Pons (tissue), 1 donor: ENCODE results near the gene DGKG.

ENCODE experiments used
- DNase-seq: peaks from one replicate; pipeline ENCODE4 v3.0.0-alpha.2; 2016; ENCODE audit warnings: low spot score

Gene DGKG

GRCh38 chr3:186273586-186273985 is 88.4 kb downstream of the DGKG start:
- DNase-seq: no peak

DNA sequence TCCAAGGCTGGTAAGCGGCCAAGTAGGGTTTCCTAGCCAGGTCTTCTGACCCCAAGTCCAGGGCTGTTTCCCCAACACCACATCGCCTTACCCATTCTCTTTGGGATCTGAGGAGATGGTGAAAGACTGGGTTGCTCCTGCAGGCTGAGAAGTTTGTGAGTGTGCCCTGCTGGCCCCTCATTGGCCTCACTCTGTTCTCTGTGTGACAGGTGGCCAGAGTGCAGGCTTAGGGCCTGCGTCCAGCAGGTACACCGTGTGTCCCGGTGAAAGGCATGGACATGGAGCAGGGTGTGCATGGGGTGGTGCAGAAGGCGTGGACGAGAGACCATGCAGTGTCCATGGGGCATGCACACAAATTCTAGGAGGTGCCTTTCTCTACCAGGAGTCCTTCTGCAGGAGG is 91.3 kb downstream of the DGKG start:
- no peak for DNase-seq

DNA sequence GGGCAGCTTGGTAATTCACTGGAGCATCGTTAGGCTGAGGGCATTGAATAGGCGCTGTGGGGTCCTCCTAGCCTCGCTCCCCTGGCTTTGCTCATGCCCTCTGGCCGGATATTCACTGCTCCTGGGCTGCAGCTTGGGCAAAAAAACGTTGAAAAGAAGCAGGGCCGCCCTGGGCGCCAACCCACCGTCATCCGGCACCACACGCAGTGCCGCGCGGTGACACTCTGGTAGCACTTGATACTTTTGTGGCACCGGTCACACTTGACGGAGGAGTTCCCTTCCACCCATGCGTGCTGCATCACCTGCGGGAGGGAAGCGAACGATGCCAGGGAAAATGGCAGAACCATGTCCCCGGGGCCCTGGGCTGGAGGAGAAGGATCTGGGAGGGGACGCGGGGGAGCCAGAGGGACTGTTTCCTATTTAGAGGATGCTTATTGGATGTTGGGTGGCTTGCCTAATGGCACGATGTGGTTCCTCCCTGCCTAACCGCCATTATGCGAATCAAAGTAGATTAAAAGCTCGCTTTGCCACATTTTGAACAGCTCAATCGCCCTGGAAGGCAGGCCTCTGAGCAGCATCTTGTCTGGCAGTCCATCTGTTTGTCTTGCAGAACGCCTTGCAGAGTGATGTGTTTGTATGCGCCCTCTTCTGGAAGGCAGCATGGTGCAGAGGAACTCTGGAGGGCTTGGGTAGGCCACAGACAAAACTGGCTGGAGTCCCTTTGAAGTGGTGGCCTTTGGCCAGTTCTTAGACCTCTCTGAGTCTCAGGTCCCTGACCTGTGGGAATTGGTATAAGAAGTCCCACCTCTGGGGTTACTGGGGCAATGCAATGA is 93.2 kb downstream of the DGKG start:
- no peak for DNase-seq

GRCh38 chr3:186267758-186268157 is 94.3 kb downstream of the DGKG start:
- DNase-seq: no peak

GRCh38 chr3:186264608-186265400 is 97.2 kb downstream of the DGKG start:
- DNase-seq: no peak

DNA sequence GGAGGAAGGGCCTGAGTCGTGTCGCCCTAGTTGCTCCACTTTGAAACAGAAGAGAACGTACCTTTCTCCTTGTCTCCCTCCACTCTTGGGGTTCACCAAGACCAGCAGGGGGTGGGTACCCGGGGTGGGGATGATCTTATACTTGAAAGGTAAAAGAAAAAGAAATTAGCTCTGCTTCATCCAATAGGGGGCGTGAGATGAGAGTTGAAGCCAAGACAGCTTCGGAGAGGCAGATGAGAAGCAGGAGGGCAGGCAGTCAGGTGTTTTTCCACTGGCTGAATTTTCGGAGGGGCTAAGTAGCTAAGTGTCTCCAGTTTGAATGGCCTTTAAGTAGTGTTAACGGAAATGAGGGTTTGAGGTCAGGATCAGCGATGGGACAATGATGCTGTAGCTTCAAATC is 100.4 kb downstream of the DGKG start:
- no peak for DNase-seq

- DNase-seq: no peak
These were observed 101.3 kb downstream of the DGKG start for GRCh38 chr3:186260726-186261125.

DNA sequence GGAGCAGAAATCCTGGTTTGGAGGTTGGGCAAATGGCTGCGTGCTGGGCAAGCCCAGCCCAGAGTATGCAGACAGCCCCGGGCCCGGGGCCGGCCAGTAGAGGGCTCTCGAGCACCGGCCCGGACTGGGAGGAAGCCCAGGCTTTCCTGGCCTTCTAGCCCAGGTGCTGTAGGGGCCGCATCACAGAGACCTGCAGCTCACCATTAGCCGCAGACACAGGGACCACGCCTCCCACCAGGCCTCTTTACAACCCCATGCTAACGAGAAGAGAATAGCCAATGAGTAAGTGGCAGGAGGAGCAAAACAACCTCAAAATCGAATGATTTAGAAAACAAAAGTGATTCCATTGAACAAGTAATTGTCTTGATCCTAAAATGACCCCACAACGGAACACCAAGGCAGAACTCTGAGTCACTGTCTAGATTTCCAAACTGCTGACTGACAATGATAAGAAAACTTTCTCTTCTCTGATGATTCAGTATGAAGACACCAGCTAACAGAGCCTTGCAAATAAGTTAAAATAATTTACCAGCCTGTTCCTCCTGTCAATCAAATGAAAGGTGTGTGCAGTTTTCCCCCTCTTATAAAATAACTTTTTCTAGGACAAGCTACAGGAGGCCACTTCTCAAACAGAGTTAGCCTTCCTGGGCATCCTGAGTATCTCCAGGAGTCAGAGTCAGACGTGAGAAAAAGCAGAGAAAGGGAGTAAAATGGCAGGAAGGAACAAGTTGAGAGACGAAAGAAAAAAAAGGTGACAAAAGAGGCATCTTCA is 102.2 kb downstream of the DGKG start:
- peak; percentile 54 for DNase-seq

DNA sequence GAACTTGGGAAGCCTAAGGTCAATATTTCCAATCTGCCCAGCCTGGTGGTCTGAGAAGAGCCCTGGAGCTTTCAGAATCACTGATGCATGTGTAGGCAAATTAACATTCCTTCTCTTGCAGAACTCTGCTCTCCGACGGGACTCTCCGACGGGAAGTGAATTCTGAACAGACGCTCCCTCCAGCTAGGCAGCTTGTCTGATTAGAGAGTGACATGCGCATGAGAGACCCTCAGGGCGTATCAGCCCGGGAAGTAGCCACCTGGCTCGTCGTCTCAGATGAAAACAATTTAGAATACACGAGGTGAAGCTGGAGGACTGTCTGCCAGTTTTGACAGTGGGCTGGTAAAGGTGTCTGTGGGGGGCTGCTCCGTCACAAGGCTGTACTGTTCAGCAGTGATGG is 103.1 kb downstream of the DGKG start:
- DNase-seq: no peak

DNA sequence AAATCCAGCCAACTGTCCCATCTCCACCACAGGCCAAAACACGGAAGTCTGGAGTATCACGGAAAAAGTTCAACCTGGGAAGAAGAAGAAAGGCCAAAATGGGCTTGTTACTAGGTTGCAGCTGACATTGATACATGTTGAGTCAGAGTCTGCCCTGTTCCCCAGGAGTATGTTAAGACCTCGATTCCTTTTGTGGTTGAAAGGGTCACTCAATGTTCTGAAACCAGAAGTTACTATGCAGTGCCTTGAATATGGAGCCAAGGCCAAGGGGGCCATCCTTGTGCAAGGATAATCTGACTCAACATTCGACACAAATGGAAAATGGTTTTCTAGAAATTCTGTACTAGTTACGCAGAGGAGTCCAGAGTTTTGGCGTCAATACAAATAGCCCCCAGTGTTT is 104.2 kb downstream of the DGKG start:
- no peak for DNase-seq

- no peak for DNase-seq
These were observed 106.2 kb downstream of the DGKG start for GRCh38 chr3:186255703-186256331.

DNA sequence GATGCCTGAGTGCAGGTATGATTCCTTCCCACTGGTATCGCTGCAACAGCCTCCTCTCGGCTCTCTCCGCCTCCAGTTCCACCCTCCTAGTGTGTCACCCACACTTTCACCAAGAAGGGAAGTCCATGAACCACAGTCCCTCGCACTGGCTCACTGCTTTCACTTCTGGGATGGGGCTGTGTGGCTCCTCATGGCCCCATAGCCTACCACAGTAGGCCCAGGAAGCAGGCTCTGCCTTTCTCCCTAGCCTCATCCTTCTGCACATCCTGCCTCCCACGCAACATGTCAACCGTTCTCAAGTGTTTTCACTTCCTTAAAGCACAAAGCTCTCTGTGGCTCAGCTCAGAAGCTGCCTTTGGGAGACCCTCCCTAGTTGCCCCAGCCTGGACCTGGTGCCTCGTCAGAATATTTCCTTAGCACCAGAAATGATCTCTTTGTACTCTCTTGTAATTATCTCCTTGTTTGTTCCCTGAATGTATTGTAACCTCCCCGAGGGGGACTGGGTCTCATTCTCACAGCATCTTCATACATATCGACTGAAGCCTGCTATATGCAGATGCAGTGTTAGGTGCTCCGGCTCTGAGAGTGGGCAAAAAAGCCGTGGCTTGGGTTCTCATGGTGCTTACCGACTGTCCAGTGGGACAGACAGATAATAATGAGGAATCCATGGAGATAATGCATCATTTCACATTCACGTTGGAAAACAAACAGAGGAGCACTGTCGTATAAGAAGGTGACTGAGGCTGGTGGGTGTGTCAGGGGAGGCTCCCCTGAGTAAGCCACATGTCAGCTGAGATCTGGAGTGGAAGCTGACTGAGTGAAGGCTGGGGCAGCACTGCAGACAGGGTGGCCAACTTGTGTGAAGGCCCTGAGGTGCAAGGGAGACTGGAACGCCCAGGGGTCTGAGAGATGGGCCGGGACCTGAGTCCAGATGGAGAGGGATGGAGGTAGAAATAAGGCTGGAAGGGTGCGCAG is 107.1 kb downstream of the DGKG start:
- DNase-seq: peak; percentile 54

GRCh38 chr3:186251948-186252619 is 110.0 kb downstream of the DGKG start:
- DNase-seq: no peak

DNA sequence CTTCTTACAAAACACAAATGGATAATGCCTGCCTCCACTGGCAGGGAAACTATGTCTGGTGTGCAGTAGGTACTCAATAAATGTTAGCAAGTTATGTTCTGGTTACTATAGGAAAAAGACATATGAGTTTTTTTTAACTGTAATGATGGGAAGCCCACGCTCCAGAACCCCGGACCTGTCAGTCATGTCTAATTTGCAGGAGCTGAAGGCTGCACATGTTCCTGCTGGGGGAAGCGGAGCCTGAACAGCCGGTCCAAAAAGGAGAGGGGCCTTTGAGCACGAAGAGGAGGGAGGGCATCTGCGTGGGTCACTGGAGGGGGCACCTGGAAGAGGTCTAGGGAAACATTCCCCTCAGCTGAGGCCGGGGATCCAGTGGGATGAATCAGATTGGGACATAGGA is 113.2 kb downstream of the DGKG start:
- DNase-seq: no peak

- peak; percentile 37 for DNase-seq
These were observed 113.9 kb downstream of the DGKG start for GRCh38 chr3:186247821-186248814.

DNA sequence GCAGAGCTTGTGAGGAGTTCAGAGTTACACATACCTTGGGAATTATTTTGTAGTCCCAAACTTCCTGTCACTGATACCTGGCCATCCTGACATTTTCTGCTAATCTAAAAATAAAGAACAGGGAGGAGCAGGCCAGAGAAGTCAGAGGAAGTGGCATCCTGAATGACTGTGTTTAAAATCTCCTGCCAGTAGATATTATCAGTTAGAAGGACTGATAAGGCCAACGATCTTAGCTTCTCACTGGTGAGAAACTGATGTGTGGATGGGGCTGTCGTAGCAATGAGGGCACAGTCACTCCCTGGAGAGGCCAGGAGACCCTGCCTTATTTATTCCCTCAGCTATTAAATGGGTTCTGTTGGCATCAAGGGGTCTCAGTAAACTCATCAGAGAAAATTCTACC is 115.1 kb downstream of the DGKG start:
- DNase-seq: no peak

DNA sequence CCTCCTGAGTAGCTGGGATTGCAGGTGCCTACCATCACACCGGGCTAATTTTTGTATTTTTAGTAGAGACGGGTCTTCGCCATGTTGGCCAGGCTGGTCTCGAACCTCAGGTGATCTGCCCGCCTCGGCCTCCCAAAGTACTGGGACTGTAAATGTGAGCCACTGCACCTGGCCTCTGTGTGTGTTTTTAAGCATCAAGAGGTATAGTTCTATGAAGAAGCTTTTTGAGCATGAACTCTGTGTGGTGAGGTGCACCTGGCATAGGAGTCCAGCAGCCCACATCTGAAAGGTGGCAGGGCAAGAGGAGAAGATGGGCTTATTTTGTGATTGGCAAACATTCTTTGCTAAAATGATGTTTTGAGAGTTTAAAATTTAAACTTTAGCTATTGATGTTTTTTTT is 118.0 kb downstream of the DGKG start:
- DNase-seq: no peak

- DNase-seq: peak; percentile 89
These were observed 119.9 kb downstream of the DGKG start for GRCh38 chr3:186241910-186242821.
